PC-9 (cell line): ENCODE results near the gene PRDM16.

ENCODE experiments used
- CTCF ChIP-seq: fragments of 200-600 bp; sonication (generic); conservative IDR thresholded peaks from 2 replicates; pipeline ENCODE4 v1.6.1; 2017; ENCODE audit warnings: mixed run types, antibody characterized with exemption, mild to moderate bottlenecking, moderate library complexity
- EZH2 ChIP-seq: fragments of 200-600 bp; sonication (generic); IDR thresholded peaks from 2 replicates; pipeline ENCODE4 v1.8.0; 2017; ENCODE audit warnings: antibody characterized with exemption, low read depth

DNA sequence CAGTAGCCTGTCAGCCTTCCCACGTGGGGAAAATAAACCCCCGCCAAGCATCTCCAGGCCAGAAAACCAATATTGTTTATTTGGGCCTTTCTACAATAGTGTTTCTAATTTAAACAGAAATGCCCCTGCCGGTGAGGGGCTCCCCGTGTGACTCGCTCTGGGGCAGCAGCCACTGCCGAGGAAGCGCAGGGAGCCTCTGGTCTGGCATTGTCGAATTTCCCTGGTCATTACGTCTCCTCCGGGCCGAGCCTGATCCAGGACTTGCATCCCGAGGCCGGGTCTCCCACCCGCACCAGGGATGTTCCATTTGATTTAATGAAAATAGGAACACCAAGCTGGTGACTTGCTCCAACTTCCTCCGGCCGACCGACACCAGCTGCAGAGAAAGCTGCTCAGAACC, 20.5 kb downstream of the PRDM16 start:
- no peak for TF ChIP-seq CTCF
- TF ChIP-seq EZH2 = no peak
